Gastroesophageal sphincter (tissue), 3 donors: Measurements from ENCODE around the gene NKX6-1.

Experiments
- CTCF ChIP-seq, 4 experiments: fragments of 200-600 bp in 2 of 4; fragments of 450-650 bp in 2 of 4; sonication (generic) in 1 of 4; IDR thresholded peaks; one replicate each; pipeline ENCODE4 v1.5.1; 2017 to 2019; ENCODE audit warnings: antibody characterized with exemption in 4 of 4, mild to moderate bottlenecking in 2 of 4, moderate library complexity in 2 of 4
- POLR2A ChIP-seq, 2 donors: fragments of 450-650 bp; IDR thresholded peaks; one replicate each; pipeline ENCODE4 v1.6.1; 2017; ENCODE audit warnings: antibody characterized with exemption in 2 of 2, mild to moderate bottlenecking in 2 of 2, moderate library complexity in 1 of 2
- POLR2AphosphoS5 ChIP-seq: sonication (generic); formaldehyde crosslinking; IDR thresholded peaks from one replicate; pipeline ENCODE4 v1.6.1; 2017; ENCODE audit warnings: antibody characterized with exemption

GRCh38 chr4:84497504-84498202 is 1.4 kb downstream of the NKX6-1 start:
- TF ChIP-seq CTCF (IDR thresholded peaks at IDR 0.05) (no peak), POLR2A (IDR thresholded peaks at IDR 0.05) (peak in 1 of 2 donors; percentile 7), POLR2AphosphoS5 (no peak)
